Stimulated activated naive B cell treated with anti-CD40 and anti-IgM and Interleukin-4, amounts not matched to agents 10 μg/mL and 1 μg/mL and 100 μg/mL, for 72 hours (primary cell): ENCODE data around the gene SYNRG.

Experiments used
- ATAC-seq, 2 donors: fragments of 150-1000 bp; cut with Tn5 transposase; replicated peaks; 2 replicates each; pipeline ENCODE4 v1.10.0; 2021; ENCODE audit warnings: moderate library complexity in 1 of 2
- DNase-seq: peaks from one replicate; pipeline ENCODE4 v3.0.0; 2021
- H3K27ac Mint-ChIP-seq: one replicate; pipeline ENCODE4 v1.8.0; 2022; ENCODE audit warnings: mild to moderate bottlenecking, mixed read lengths
- H3K27me3 Mint-ChIP-seq, 2 donors: one replicate each; pipeline ENCODE4 v1.8.0; 2022; ENCODE audit warnings: mixed read lengths in 2 of 2
- H3K36me3 Mint-ChIP-seq, 2 donors: one replicate each; pipeline ENCODE4 v1.8.0; 2022; ENCODE audit warnings: mixed read lengths in 2 of 2, mild to moderate bottlenecking in 1 of 2
- H3K4me1 Mint-ChIP-seq, 2 donors: one replicate each; pipeline ENCODE4 v1.8.0; 2022; ENCODE audit warnings: mixed read lengths in 2 of 2, mild to moderate bottlenecking in 1 of 2
- H3K4me3 Mint-ChIP-seq, 2 donors: one replicate each; pipeline ENCODE4 v1.8.0; 2022; ENCODE audit warnings: mild to moderate bottlenecking in 2 of 2, mixed read lengths in 2 of 2, moderate library complexity in 1 of 2
- H3K9me3 Mint-ChIP-seq, 2 donors: one replicate each; pipeline ENCODE4 v1.8.0; 2022; ENCODE audit warnings: mixed read lengths in 2 of 2, mild to moderate bottlenecking in 1 of 2

SYNRG gene

DNA sequence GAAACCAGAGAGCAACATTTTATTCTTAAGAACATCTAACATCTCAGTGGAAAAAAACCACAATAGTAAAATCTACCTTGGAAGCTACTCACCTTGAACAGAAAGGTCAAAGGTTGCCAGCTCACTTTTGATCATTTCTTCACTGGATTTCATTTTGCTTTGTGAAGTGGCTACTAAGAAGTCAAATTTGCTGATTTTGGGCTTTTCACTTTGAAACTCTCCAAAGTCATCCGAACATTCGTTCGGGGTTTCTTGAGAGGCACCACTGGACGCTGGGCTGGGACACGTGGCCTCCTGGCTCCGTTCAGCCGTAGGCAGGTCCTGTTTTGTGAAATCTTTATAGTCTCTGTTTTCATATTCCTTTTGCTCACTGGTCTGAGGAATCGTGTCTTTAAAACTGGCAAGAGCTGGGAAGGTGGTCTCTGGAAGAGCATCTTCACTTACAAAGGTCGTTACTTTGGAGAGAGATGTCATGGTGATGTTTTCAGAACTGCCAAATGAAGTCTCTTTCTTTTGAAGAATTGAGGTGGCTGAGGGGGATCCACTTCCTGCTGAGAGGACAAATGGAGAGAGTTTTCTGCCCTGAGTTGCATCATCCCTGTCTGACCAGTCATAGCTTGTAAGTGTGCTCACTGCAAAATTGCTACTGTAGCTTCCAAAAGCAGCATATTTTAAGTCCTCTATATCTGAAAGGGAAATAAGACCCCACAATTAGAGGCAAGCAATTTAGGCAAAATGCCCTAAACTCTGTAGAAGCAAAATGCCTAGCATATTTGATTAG, 67.1 kb downstream of the SYNRG start:
- ATAC-seq (no peak), DNase-seq (no peak)
- peaks cover 2 to 5% of the 10 kb centered on the region in 2 donors for H3K4me1 Mint-ChIP-seq
- no peak overlapping the region for H3K4me3 Mint-ChIP-seq
- no peaks in the 10 kb centered on the region for H3K27me3 Mint-ChIP-seq
- no peaks in the 10 kb centered on the region for H3K9me3 Mint-ChIP-seq
- no peak overlapping the region for H3K27ac Mint-ChIP-seq
- peaks cover 21 to 32% of the 10 kb centered on the region in 2 donors for H3K36me3 Mint-ChIP-seq

DNA sequence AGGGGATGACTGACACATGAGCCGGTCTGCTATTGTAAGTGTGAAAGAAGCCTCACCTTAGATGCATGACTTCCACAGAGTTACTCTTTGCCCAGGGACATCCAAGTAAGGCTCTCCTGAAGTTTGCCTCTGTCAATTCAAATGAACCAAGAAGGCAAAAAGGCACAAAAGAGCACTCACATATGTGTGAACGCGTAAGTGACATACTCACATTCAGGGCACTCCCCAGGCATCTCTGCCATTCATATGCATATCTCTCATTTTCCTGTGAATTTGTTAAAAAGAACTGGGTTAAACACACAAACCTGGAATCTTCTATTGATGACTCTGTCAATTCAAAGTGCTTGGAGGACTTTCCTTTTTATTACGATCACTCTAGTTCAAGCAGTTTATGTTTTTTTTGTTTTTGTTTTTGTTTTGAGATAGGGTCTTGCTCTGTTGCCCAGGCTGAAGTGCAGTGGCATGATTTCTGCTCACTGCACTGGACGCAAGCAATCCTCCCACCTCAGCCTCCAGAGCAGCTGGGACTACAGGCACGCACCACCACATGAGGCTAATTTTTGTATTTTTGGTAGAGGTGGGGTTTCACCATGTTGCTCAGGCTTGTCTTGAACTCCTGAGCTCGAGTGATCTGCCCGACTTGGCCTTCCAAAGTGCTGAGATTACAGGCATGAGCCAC, 70.1 kb downstream of the SYNRG start:
- no peak overlapping the region for H3K27ac Mint-ChIP-seq

DNA sequence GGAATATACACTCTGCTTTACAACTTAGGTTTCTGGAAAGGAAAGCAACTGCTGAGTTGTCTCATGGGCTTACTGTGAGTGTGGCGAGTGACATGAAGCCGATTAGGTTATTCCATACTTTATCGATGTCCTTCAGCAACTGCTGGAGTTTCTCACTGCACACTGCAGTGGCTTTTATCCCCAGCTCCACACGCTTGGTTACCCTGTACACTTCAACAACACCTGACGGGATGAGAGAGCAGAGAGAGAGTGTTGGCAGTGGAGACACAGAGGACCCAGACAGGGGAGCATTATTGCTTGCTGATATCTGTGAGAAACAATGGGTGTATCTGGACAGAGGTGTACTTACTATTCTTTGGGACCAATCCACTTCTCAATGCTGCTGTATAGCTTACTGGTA, 73.3 kb downstream of the SYNRG start:
- Mint-ChIP-seq H3K4me1 (peaks cover 0 to under 1% of the 10 kb centered on the region in 2 donors), H3K36me3 (peaks cover 26 to 40% of the 10 kb centered on the region in 2 donors), H3K27me3 (no peaks in the 10 kb centered on the region), H3K27ac (no peak overlapping the region), H3K9me3 (no peaks in the 10 kb centered on the region), H3K4me3 (no peak overlapping the region)
- ATAC-seq = no peak
- no peak for DNase-seq

More for the DNA sequence above, 70.1 kb downstream of the SYNRG start:
- peaks cover 0 to 2% of the 10 kb centered on the region in 2 donors for H3K4me1 Mint-ChIP-seq
- peaks cover 30 to 46% of the 10 kb centered on the region in 2 donors for H3K36me3 Mint-ChIP-seq
- H3K27me3 Mint-ChIP-seq = no peaks in the 10 kb centered on the region
- ATAC-seq (no peak), DNase-seq (no peak)
- H3K9me3 Mint-ChIP-seq = no peaks in the 10 kb centered on the region
- no peak overlapping the region for H3K4me3 Mint-ChIP-seq

DNA sequence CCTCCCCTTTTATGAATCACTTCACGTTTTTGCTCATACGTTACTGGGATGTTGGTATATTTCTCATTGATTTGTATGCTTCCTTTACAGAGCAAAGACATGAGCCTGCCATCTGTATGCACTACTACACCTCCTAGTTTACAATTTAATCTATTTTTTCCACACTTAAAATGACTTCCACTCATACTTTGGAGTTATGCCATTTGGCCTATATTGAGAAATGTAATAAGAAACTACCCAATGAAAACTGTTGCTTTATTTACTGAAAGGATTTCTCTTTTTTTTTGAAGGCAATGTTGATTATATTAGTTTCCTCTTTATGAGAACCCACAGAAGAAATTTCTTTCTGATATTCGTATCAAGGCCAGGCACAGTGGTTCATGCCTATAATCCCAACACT, 76.5 kb downstream of the SYNRG start:
- H3K36me3 Mint-ChIP-seq = peaks cover 24 to 41% of the 10 kb centered on the region in 2 donors
- DNase-seq (no peak), ATAC-seq (no peak)
- peak overlapping the region; percentile 9 for H3K27ac Mint-ChIP-seq
- H3K9me3 Mint-ChIP-seq = no peaks in the 10 kb centered on the region
- H3K4me3 Mint-ChIP-seq = no peak overlapping the region
- no peaks in the 10 kb centered on the region for H3K27me3 Mint-ChIP-seq
- H3K4me1 Mint-ChIP-seq = no peaks in the 10 kb centered on the region

- ATAC-seq (no peak), DNase-seq (no peak)
- peaks cover 20 to 33% of the 10 kb centered on the region in 2 donors for H3K36me3 Mint-ChIP-seq
- no peaks in the 10 kb centered on the region for H3K27me3 Mint-ChIP-seq
- no peak overlapping the region for H3K4me3 Mint-ChIP-seq
- peak overlapping the region; percentile 62 for H3K27ac Mint-ChIP-seq
- H3K9me3 Mint-ChIP-seq = no peaks in the 10 kb centered on the region
- peaks cover 0 to 3% of the 10 kb centered on the region in 2 donors for H3K4me1 Mint-ChIP-seq
Observed at GRCh38 chr17:37530420-37530819, 78.8 kb downstream of the SYNRG start.

GRCh38 chr17:37527249-37527851, 81.9 kb downstream of the SYNRG start:
- no peak for DNase-seq
- peaks cover 19 to 42% of the 10 kb centered on the region in 2 donors for H3K36me3 Mint-ChIP-seq
- H3K4me3 Mint-ChIP-seq = no peak overlapping the region
- H3K4me1 Mint-ChIP-seq = peaks cover 0 to 3% of the 10 kb centered on the region in 2 donors
- H3K27ac Mint-ChIP-seq = no peak overlapping the region
- peak; percentile 71 to 77 for ATAC-seq
- H3K27me3 Mint-ChIP-seq = no peaks in the 10 kb centered on the region
- no peaks in the 10 kb centered on the region for H3K9me3 Mint-ChIP-seq

DNA sequence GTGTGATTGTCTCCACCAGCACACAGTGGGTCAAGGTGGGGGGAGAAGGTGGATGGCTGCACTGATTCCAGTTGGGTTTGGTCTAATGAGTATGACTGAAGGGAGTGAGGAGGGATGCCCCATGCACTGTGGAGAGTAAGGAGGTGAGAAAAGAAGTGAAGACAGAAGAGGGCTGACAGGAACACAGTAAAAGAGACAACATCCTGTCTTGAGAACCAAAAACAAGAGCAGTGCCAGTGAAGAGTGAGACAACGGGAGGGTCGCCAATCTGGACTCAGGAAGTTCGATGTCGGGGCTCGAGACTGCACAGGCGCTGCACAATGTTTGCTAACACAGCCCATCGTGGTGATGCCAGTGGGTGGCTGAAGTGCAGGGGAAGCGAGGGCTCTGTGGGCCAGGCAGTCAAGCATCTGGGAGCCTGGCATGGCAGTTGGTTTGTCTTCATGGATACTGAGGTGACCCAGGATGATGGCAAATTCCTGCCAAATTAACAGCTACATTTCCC, 85.5 kb downstream of the SYNRG start:
- H3K27me3 Mint-ChIP-seq = no peaks in the 10 kb centered on the region
- H3K27ac Mint-ChIP-seq = no peak overlapping the region
- ATAC-seq = no peak
- H3K9me3 Mint-ChIP-seq = no peaks in the 10 kb centered on the region
- no peak overlapping the region for H3K4me3 Mint-ChIP-seq
- peaks cover 26 to 53% of the 10 kb centered on the region in 2 donors for H3K36me3 Mint-ChIP-seq
- H3K4me1 Mint-ChIP-seq = peaks cover 0 to 3% of the 10 kb centered on the region in 2 donors
- DNase-seq = no peak

DNA sequence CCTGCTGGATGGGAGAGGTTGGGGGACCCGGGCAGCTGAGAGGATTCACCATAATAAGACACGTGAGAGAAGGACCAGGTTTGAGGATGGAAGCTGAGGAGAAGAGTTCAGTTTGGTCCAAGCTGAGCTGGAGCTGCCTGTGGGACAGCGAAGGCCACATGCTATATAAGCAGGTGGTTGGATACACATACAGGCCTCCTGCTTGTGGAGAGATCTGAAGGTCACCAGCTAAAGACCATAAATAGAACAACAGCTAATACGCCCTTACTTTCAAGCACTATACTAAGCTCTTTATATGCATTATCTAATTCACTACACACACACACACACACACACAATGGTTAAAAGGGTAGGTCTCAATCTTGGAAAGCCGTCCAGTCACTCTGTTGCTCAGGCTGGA, 87.4 kb downstream of the SYNRG start:
- Mint-ChIP-seq H3K27ac (no peak overlapping the region), H3K27me3 (no peaks in the 10 kb centered on the region), H3K9me3 (no peaks in the 10 kb centered on the region), H3K4me3 (no peak overlapping the region), H3K36me3 (peaks cover 28 to 60% of the 10 kb centered on the region in 2 donors), H3K4me1 (no peaks in the 10 kb centered on the region)
- DNase-seq (no peak), ATAC-seq (no peak)

DNA sequence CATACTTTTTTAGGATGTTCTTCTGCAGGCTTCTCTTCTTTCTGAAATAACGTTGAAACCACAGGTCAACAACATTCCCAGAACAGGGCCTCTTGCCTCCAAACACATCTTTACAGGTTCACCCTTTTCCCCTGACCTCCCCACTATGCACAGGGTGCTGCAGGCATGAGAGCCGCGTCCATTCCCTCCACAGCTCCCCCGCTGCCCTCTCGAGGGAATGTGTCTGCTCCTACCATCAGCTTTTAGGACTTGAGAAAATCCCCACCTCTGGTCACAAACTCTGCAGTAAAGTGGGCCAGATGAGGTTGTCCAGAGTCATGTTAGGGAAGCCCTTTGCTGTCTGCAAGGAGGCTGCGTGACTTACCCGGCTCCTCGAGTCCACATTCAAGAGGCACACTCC, 89.0 kb downstream of the SYNRG start:
- Mint-ChIP-seq H3K36me3 (peaks cover 23 to 55% of the 10 kb centered on the region in 2 donors), H3K27ac (peak overlapping the region; percentile 51), H3K27me3 (no peaks in the 10 kb centered on the region), H3K4me1 (no peaks in the 10 kb centered on the region), H3K9me3 (no peaks in the 10 kb centered on the region), H3K4me3 (no peak overlapping the region)
- DNase-seq (no peak), ATAC-seq (no peak)

DNA sequence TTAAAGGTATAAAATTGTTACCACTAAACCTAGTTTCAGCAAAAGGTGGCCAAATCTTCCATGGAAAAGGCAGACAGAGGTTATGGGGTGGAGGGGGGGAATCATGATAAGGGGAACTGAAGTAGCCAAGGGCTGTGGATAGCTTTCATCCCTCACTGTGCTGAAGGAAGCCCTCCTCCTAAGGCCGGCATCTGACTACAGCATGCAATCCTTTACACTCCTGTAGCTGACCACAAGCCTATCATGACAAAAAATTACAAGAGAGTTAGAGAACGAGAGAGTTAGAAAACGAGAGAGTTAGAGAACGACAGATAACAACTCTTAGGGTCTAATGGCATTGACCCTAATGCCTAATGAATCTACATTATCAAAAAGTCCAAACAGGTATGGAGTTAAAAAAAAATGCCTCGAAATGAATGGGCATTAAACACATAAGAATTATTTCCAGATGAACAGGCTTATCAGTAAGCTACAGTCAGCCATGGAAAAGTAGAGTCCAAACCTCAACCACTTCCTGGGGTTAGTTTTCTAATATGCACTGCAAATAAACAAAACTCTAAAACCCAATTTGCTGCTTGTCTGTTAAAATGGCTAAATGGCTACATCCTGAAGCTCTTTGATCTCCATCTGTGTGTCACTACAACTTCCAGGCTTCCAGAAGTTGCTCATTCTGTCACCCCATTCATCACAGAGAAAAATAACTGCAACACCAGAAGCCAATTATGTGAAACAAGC, 89.8 kb downstream of the SYNRG start:
- Mint-ChIP-seq H3K27ac (peak overlapping the region; percentile 9), H3K36me3 (peaks cover 22 to 52% of the 10 kb centered on the region in 2 donors), H3K4me3 (no peak overlapping the region), H3K4me1 (no peaks in the 10 kb centered on the region), H3K9me3 (no peaks in the 10 kb centered on the region), H3K27me3 (no peaks in the 10 kb centered on the region)
- DNase-seq (no peak), ATAC-seq (no peak)

- peaks cover 20 to 47% of the 10 kb centered on the region in 2 donors for H3K36me3 Mint-ChIP-seq
- H3K4me1 Mint-ChIP-seq = no peaks in the 10 kb centered on the region
- no peak for ATAC-seq
- no peak overlapping the region for H3K4me3 Mint-ChIP-seq
- peak overlapping the region; percentile 31 for H3K27ac Mint-ChIP-seq
- no peak for DNase-seq
- H3K9me3 Mint-ChIP-seq = no peaks in the 10 kb centered on the region
- H3K27me3 Mint-ChIP-seq = no peaks in the 10 kb centered on the region
Observed at GRCh38 chr17:37518826-37519225, 90.4 kb downstream of the SYNRG start.

DNA sequence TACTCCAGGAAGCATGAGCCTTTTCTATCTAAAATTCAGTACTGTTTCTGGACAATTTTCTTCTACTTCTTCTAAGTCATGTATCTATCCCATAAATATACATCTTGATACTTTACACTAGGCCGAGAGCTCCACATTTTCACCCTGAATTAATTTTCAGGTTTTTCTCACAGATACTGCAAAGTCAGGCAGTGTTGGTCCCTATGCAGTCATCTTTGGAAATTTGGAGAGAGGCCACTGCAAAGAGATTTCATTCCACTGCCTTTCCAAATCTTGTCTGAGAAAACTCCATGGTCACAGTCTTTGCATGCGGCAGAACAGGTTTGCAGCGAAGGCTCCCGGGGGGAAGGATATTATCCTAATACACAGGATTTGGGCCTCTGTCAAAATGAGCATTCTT, 91.3 kb downstream of the SYNRG start:
- peaks cover 22 to 46% of the 10 kb centered on the region in 2 donors for H3K36me3 Mint-ChIP-seq

DNA sequence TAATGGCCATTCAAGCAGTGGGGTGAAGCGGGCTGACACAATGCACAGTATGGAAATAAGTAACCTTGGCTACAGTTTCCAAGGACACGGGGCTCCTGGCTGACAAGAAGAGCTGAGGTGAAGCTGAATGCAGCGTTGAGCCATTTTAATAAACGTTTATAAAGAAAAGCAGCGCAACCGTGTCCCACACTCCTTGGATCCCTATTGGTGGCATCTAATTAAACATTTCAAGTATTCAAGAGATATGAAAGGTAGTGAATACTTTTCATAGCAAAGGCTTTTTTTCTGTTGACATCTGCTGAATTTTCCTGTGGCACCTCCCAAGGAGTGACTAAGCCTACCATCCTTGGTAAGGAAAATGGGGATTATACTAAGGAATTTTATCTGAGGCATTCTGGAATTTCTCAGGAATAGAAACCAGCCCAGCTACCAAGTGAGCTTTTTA, 93.1 kb downstream of the SYNRG start:
- DNase-seq (no peak), ATAC-seq (no peak)
- Mint-ChIP-seq H3K4me1 (no peaks in the 10 kb centered on the region), H3K27ac (peak overlapping the region; percentile 20), H3K4me3 (no peak overlapping the region), H3K9me3 (no peaks in the 10 kb centered on the region), H3K36me3 (peaks cover 19 to 38% of the 10 kb centered on the region in 2 donors), H3K27me3 (no peaks in the 10 kb centered on the region)

More for the DNA sequence above, 91.3 kb downstream of the SYNRG start:
- H3K4me3 Mint-ChIP-seq = no peak overlapping the region
- DNase-seq (no peak), ATAC-seq (no peak)
- H3K4me1 Mint-ChIP-seq = no peaks in the 10 kb centered on the region
- no peaks in the 10 kb centered on the region for H3K27me3 Mint-ChIP-seq
- H3K9me3 Mint-ChIP-seq = no peaks in the 10 kb centered on the region
- H3K27ac Mint-ChIP-seq = peak overlapping the region; percentile 25

- DNase-seq (no peak), ATAC-seq (no peak)
- no peak overlapping the region for H3K27ac Mint-ChIP-seq
- no peaks in the 10 kb centered on the region for H3K9me3 Mint-ChIP-seq
- H3K4me1 Mint-ChIP-seq = no peaks in the 10 kb centered on the region
- H3K4me3 Mint-ChIP-seq = no peak overlapping the region
- H3K36me3 Mint-ChIP-seq = peaks cover 8 to 18% of the 10 kb centered on the region in 2 donors
- no peaks in the 10 kb centered on the region for H3K27me3 Mint-ChIP-seq
Observed at GRCh38 chr17:37513711-37514110, 95.5 kb downstream of the SYNRG start.
